OCI-LY1 (cell line): ENCODE measurements around the gene COPS9.

Experiments
- EZH2 ChIP-seq: fragments of 200-600 bp; sonication (generic), shearing (Covaris generic); IDR thresholded peaks from 2 replicates; pipeline ENCODE4 v1.8.0; 2017; ENCODE audit warnings: borderline replicate concordance, mixed run types, mild to moderate bottlenecking, antibody characterized with exemption, low read length, moderate library complexity, mixed read lengths
- TF ChIP-seq, protein P1 (sequence below): fragments of 200-600 bp; sonication (generic), shearing (Covaris generic); IDR thresholded peaks from 2 replicates; pipeline ENCODE4 v1.5.1; 2017; ENCODE audit warnings: mild to moderate bottlenecking, antibody characterized with exemption, low read length, moderate library complexity, mixed read lengths

DNA sequence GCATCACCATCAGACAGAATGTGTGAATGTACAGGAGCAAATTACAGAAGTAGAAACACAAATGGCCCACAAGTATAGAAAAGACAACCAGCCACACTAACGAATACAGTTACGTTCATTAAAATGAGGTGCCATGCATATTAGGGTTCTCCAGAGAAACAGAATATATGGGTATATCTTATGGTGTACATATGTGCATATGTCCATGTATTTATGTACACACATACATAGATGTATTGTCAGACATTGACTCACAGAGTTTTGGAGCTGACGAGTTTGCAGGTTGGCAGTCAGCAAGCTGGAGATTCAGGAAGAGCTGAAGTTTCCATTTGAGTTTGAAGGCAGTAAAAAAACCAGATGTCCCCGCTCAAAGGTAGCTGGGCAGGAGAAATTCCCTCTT is 33.0 kb downstream of the COPS9 start:
- TF ChIP-seq EZH2 = no peak
- TF ChIP-seq, protein P1, sequence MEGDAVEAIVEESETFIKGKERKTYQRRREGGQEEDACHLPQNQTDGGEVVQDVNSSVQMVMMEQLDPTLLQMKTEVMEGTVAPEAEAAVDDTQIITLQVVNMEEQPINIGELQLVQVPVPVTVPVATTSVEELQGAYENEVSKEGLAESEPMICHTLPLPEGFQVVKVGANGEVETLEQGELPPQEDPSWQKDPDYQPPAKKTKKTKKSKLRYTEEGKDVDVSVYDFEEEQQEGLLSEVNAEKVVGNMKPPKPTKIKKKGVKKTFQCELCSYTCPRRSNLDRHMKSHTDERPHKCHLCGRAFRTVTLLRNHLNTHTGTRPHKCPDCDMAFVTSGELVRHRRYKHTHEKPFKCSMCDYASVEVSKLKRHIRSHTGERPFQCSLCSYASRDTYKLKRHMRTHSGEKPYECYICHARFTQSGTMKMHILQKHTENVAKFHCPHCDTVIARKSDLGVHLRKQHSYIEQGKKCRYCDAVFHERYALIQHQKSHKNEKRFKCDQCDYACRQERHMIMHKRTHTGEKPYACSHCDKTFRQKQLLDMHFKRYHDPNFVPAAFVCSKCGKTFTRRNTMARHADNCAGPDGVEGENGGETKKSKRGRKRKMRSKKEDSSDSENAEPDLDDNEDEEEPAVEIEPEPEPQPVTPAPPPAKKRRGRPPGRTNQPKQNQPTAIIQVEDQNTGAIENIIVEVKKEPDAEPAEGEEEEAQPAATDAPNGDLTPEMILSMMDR = no peak
